Loucy (cell line): ENCODE data around the gene RNASET2.

ENCODE experiments used
- EZH2phosphoT487 ChIP-seq: fragments of 200-600 bp; IDR thresholded peaks from 2 replicates; pipeline ENCODE4 v1.6.1; 2018; ENCODE audit warnings: antibody characterized with exemption, mild to moderate bottlenecking, moderate library complexity, borderline replicate concordance
- TF ChIP-seq, protein P1 (sequence below): fragments of 200-600 bp; sonication (generic); conservative IDR thresholded peaks from 2 replicates; pipeline ENCODE4 v1.5.1; 2014; ENCODE audit warnings: mild to moderate bottlenecking, antibody characterized with exemption, low read length

DNA sequence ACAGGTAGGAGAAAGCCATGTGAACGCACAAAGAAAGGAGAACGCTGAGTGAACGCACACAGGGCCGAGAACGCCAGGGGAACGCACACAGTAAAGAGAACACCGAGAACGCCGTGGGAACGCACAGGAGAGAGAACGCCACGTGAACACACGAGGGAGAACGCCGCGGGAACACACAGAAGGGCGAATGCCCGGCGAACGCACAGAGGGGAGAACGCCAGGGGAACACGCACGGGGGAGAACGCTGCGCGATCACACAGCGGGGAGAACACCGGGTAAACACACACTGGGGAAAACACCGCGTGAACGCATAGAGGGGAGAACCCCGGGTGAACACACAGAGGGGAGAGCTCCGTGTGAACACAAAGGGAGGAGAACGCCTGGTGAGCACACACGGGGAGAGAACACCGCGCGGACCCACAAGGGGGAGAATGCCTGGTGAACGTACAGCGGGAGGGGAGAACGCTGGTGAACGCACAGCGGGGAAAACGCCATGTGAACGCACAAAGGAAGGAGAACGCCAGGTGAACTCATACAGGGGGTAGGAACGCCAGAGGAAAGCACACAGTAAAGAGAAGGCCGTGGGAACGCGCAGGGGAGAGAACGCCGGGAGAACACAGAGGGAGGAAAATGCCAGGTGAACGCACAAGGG is 55.3 kb downstream of the RNASET2 start:
- TF ChIP-seq, protein P1, sequence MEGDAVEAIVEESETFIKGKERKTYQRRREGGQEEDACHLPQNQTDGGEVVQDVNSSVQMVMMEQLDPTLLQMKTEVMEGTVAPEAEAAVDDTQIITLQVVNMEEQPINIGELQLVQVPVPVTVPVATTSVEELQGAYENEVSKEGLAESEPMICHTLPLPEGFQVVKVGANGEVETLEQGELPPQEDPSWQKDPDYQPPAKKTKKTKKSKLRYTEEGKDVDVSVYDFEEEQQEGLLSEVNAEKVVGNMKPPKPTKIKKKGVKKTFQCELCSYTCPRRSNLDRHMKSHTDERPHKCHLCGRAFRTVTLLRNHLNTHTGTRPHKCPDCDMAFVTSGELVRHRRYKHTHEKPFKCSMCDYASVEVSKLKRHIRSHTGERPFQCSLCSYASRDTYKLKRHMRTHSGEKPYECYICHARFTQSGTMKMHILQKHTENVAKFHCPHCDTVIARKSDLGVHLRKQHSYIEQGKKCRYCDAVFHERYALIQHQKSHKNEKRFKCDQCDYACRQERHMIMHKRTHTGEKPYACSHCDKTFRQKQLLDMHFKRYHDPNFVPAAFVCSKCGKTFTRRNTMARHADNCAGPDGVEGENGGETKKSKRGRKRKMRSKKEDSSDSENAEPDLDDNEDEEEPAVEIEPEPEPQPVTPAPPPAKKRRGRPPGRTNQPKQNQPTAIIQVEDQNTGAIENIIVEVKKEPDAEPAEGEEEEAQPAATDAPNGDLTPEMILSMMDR: no peak
- TF ChIP-seq EZH2phosphoT487: no peak
